NCI-H526 treated with DMSO at 0.1 percent for 48 hours (cell line): ENCODE data around the gene DGKA.

Source experiments
- DNase-seq: peaks from one replicate; lab custom pipeline; 2025; lab: John Stamatoyannopoulos, UW

Gene DGKA

DNA sequence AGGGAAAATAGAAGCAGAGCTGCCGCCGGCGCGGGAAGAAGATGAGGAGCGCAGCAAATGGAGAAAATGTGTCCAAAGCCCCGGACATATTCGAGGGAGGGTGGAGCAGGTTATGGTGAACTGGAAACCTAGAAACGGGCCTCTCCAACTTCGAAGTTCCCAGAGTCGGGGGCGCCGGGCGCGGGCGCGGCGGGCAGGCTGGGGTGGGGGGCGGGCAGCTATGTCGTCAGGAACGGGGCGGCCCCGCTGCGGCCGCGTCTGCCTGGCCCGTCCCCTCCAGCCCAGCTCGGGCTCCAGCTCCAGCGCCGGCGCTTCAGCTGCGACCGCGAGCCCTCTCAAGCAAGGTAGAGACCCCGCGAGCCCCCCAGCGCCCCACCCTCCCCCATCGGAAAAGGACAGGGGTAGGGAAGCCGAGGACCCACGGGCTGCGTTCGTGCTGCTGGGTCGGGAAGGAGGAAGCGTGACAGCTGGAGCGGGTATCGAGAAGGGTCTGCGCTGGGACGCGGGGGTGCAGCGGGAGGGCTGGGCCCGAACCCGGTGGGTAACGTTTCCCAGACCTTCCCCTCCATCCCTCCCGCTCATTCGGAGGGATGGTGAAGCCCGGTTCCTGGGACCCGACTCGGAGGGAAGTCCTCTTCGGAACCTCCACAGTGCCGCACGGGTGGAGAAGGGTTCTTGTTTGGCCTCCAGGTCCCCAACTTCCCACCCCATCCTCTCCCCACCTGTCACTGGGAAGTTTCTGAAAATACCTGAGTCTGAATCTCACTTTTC, 1.0 kb downstream of the DGKA start:
- DNase-seq = no peak

GRCh38 chr12:55932551-55932910, 1.6 kb downstream of the DGKA start:
- DNase-seq = no peak

- no peak for DNase-seq
These were observed 2.3 kb downstream of the DGKA start for GRCh38 chr12:55933169-55933798.

DNA sequence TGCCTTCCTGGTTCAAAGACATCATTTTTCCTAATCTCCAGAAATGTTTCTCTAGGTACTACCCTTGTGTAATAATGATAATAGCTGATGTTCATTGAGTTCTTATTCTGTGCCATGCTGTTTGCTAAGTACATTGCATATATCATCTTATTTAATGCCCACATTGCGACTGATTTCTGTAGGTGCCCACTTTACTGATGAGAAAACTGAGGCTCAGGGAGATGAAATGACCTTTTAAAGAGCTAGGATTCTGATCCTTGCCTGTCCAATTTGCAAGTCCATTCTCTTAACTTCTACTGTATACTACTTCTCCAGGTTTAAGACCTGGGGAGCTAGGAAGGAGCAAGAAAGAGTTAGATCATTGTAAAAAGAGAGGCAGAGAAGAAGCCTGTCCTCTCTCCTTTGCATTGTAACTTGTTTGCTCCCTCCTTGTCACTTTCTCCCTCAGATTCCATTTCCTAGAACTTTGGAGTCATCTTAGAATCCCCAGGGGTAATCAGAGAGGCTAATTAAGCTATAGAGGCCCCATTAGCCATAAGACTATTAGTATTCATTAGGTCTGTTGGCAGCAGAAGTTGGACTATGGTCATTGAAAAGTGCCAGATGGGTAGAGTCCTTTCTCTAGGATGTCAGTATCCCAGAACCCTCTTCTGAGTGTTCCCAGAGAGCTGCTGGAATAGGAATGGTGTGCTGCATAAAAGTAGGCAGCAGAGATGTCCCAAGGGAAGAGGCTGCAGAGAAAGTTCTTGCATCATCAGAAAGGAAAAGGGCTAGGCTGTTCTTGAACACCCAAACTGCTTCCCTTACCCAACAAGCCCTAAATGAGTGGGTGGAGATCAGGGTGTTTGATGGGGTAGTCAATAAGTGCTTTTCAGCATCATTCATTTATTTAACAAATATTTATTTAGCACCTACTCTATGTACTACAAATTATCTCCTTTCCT, 3.1 kb downstream of the DGKA start:
- DNase-seq = no peak

DNA sequence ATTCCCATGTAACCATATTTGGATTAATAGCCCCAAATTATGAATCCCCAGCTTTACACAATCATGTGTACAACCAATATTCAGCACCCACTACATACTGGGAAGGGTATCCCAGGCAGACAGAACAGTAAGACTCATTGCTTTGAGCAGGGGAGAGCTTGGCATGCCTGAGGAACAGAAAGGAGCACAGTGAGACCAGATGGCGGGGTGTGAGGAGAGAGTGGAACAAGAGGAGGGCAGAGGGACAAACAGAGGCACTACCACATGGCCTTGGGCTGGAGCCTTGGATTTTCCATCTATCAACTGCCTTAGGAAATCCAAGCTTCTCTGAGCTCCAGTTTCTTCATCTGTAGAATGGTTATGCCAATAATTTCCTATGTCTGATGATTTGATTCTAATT, 3.8 kb downstream of the DGKA start:
- DNase-seq = no peak

GRCh38 chr12:55935738-55936151, 4.8 kb downstream of the DGKA start:
- DNase-seq = no peak

DNA sequence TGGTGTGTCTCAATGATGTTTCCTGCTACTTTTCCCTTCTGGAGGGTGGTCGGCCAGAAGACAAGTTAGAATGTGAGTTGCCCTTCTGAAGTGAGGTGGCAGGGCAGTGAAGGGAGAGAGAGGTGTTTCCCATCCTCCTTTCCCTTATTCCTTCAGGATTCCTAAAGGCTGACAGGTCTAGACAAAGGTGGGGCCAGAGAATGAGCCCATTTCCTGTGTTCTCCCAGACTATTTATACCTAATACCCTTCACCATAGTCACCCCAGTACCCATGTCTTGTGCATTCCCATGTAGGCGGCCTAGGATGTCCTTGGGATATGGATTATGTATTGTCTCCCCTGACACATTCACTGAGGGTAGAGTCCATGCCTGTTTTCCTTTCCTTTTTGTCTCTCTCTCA, 7.0 kb downstream of the DGKA start:
- no peak for DNase-seq

DNA sequence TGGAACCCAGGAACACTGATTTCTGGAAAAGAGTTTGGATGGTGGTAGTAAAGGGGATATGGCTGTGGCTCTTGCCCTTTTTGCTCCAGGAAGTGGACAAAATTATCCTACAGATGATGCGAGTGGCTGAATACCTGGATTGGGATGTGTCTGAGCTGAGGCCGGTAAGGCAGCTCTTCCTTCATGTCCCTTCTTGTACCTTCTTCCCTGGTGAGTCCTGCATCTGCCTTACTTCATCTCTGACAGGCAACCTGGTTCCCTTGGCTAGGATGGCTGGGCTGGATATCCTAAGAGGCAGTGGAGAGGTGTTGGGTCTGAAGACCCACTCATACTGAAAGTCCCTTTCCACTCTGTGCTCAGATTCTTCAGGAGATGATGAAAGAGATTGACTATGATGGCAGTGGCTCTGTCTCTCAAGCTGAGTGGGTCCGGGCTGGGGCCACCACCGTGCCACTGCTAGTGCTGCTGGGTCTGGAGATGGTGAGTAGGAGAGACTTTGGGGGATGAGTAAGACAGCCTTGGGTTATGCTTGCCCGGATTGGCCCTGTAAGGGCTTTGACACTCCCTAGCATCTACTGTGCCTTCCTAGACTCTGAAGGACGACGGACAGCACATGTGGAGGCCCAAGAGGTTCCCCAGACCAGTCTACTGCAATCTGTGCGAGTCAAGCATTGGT, 8.0 kb downstream of the DGKA start:
- no peak for DNase-seq

DNA sequence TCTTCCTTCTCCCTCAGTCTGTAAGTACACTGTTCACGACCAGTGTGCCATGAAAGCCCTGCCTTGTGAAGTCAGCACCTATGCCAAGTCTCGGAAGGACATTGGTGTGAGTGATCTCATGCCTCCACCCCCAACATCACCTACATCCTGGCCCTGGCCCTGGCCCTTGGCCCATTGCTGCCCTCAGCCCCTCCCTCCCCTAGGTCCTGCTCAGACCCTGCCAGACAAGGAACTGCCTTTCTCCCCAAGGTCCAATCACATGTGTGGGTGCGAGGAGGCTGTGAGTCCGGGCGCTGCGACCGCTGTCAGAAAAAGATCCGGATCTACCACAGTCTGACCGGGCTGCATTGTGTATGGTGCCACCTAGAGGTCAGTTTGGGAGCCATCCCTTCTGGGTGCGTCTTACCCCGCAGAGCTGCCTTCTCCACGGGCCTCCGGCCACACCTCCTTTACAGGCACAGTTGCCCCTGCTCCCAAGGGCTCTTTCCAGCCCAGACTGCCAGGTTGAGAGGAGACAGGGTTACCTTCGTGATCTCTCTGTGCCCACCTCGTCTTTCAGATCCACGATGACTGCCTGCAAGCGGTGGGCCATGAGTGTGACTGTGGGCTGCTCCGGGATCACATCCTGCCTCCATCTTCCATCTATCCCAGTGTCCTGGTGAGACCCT, 9.2 kb downstream of the DGKA start:
- peak; percentile 76 for DNase-seq

DNA sequence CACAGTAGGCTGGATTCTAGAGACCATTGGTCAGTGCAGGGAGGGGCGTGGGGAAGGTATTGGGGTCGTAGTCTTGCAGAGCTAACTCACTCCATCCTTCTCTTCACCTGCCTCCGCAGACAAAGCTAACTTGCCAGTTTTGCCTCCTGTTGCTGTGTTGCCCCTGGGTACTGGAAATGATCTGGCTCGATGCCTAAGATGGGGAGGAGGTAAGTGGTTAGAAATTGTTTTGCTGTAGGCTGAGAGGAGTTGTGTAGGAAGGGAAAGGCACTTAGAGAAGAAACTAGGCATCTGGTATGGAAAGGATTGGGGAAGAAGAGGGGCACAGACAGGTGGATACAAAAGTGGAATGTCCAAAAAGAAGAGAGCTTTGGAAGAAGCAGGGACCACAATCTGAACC, 11.1 kb downstream of the DGKA start:
- DNase-seq = no peak

DNA sequence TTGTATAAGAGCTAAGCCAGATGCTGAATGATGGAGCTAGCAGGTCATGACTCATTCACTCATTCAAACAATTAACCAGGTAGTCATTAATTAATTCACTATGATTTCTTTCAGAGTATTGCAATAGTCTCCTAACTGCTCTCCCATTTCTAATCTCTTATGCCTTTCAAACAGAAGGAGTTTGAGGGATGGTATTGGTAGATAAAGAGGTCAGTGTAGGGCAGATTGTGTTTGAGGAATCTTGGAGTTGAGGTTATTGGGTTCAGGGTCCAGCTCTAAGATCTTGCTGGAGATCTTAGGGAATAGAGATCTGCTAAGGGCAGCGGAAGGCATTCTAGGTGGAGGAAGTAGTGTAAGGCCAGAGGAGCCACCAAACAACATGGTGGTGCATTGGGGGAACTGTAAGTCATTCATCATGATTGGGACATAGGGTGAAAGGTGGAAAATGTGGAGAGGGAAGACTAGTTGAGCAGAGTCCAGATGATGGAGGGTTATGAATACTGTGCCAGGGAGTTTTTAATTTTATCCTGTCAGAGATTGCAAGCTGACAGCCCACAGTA, 11.7 kb downstream of the DGKA start:
- no peak for DNase-seq

GRCh38 chr12:55946553-55946952, 15.6 kb downstream of the DGKA start:
- no peak for DNase-seq

GRCh38 chr12:55955344-55955743, 24.4 kb downstream of the DGKA start:
- DNase-seq = no peak

DNA sequence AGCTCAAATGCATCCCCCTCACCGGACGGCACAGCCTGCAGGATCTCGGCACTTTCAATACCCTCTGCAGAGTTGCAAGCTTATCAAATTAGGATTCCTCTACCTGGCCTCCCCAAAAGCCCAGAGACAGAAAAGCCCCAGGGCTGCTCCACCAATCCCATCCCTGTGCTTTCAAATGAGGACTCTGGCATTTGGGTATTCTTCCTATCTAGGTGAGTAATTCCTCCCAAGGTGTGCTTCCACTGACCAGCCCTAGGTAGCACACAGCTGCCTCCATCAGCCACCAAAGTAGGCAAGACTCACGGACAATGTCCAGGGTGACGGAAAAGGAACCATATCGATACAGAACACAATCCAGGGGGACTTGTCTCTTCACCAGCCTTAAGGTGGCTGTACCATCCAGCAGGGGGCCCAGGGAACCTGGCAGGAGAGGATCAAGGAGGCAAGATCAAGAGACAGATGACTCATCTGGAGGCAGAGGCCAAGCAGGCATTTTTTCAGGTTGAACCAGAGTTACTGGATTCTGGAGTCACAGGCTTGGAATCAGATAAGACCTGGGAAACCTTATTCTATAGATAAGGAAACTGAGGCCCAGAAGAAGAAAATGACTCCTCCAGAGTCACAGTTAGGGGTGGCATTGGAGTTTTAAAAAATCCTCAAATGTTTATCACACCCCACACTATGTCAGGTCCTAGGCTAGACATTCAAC, 25.0 kb downstream of the DGKA start:
- no peak for DNase-seq

GRCh38 chr12:55957106-55957859, 26.3 kb downstream of the DGKA start:
- DNase-seq = no peak

- no peak for DNase-seq
These were observed 32.8 kb downstream of the DGKA start for GRCh38 chr12:55963760-55964159.

GRCh38 chr12:55965240-55965639, 34.3 kb downstream of the DGKA start:
- no peak for DNase-seq

DNA sequence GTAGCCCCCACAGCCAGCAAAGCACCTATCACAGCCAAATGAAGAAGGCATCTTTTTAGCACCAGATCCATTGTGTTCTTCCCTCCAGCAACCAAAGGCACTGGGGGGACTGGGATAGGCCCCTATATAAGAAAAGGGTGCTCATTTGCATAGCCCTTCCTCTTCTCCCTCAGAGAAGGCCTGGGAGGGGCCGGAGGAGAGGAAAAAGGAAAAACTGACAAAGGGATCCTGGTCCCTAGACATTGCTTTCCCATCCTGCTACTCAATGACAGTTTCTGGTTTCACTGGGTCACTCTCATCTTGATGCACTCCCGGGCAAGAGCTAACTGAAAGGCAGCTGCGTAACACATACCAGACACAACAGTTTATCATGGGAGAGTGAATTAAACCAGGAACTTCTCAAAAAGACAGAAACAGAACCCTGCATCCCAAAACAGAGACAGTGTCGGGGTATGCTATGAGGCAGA, 35.0 kb downstream of the DGKA start, which contains the start of gene PMEL:
PMEL (minus strand) TSS at position 102 of the 467 bp plus-strand sequence; CDS start at position 71, 31 bp downstream.
- DNase-seq = no peak

GRCh38 chr12:55966408-55967281, 35.7 kb downstream of the DGKA start, which contains the start of gene CDK2:
Gene CDK2 (plus strand): TSS chr12:55966830. CDS start chr12:55967009, 179 bp downstream.
- peak; percentile 69 for DNase-seq
